ENCODE measurements around the gene C1orf122.

Gene C1orf122

DNA sequence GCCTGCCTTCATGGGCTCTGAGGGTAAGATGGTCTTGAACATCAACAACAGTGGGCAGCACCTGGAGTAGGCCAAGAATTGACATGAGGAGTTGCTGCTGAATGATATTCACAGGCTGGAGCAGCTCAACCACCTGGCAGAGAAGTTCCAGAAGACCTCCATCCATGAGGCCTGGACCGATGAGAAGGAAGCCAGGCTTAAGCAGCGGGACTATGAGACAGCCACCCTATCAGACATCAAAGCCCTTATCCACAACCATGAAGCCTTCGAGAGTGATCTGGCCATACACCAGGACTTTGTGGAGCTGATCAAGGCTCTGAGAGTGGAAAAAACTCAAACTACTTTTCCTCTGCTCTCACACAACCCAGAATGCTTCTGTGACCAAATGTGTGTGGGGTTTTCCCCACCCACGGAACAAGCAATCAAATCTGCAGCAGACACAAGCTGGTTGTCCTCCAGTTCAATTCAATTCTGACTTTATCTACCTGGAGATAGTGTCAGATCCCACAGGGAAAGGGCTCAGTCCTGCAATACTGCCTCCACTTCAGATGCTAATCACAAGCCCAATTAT lies 30.6 kb upstream of the C1orf122 start:
- no peak overlapping the region for H3K4me3 ChIP-seq (ENCODE audit: low read length)
- no peak overlapping the region for H3K23ac ChIP-seq (ENCODE audit: low read length)
- no CpG with 5 or more reads among the region's 4 CpGs for WGBS (ENCODE audit: extremely low coverage, insufficient coverage, low lambda C conversion rate)

DNA sequence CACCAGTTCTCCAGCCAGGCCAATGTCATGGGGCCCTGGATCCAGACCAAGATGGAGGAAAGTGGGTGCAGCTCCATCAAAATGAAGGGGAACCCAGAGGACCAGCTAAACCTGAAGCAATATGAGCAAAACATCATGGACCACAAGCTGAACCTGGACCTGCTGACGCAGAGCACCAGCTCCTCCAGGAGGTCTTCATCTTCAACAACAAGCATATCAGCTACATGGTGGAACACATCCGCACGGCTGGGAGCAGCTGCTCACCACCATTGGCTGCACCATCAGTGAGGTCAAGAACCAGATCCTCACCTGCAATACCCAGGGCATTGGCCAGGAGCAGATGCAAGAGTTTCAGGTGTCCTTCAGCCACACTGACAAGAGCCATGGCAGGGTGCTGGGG lies 28.9 kb upstream of the C1orf122 start:
- H2AK5ac ChIP-seq (ENCODE audit: low read length) = no peak overlapping the region
- WGBS (ENCODE audit: extremely low coverage, insufficient coverage, low lambda C conversion rate) = no CpG with 5 or more reads among the region's 3 CpGs
- no peak overlapping the region for H3K4me2 ChIP-seq (ENCODE audit: low read length)
- H3K27me3 ChIP-seq (ENCODE audit: insufficient read depth, low read length, poor library complexity) = no peaks in the 10 kb centered on the region
- no peaks in the 10 kb centered on the region for H3K79me2 ChIP-seq (ENCODE audit: control insufficient read depth, insufficient read depth, low read length)
- no peak overlapping the region for H4K5ac ChIP-seq (ENCODE audit: low read length)
- H3K23ac ChIP-seq (ENCODE audit: low read length) = no peak overlapping the region
- H4K8ac ChIP-seq (ENCODE audit: low read depth, low read length) = no peak overlapping the region
- no peak overlapping the region for H2BK15ac ChIP-seq (replicated peaks; ENCODE audit: low read depth)
- no peak overlapping the region for H3K9ac ChIP-seq (ENCODE audit: low read length)
- H3K27ac ChIP-seq (ENCODE audit: low read depth, low read length) = no peak overlapping the region
- H2BK120ac ChIP-seq (ENCODE audit: low read depth, low read length) = no peak overlapping the region
- DNase-seq = no peak
- H3K79me1 ChIP-seq (ENCODE audit: low read length) = no peaks in the 10 kb centered on the region
- H3K36me3 ChIP-seq (ENCODE audit: control insufficient read depth, insufficient read depth, low read length) = no peaks in the 10 kb centered on the region
- no peak overlapping the region for H3K4me3 ChIP-seq (ENCODE audit: low read length)
- no peak overlapping the region for H2BK5ac ChIP-seq (ENCODE audit: low read length)
- H3K4ac ChIP-seq (ENCODE audit: low read depth, low read length) = no peak overlapping the region
- no peak overlapping the region for H3K18ac ChIP-seq (ENCODE audit: low read length)
- no peaks in the 10 kb centered on the region for H3K4me1 ChIP-seq (ENCODE audit: control insufficient read depth, low read depth, low read length)
- H3K56ac ChIP-seq (ENCODE audit: low read length) = no peak overlapping the region

More for the DNA sequence above, 30.6 kb upstream of the C1orf122 start:
- Histone ChIP-seq H3K27ac (ENCODE audit: low read depth, low read length) (no peak overlapping the region), H3K4ac (ENCODE audit: low read depth, low read length) (no peak overlapping the region), H3K9ac (ENCODE audit: low read length) (no peak overlapping the region), H2BK120ac (ENCODE audit: low read depth, low read length) (no peak overlapping the region), H3K79me1 (ENCODE audit: low read length) (no peaks in the 10 kb centered on the region), H3K4me1 (ENCODE audit: control insufficient read depth, low read depth, low read length) (no peaks in the 10 kb centered on the region), H3K4me2 (ENCODE audit: low read length) (no peak overlapping the region), H4K8ac (ENCODE audit: low read depth, low read length) (no peak overlapping the region), H4K5ac (ENCODE audit: low read length) (no peak overlapping the region), H3K18ac (ENCODE audit: low read length) (no peak overlapping the region), H3K27me3 (ENCODE audit: insufficient read depth, low read length, poor library complexity) (no peaks in the 10 kb centered on the region), H2AK5ac (ENCODE audit: low read length) (no peak overlapping the region), H2BK5ac (ENCODE audit: low read length) (no peak overlapping the region), H3K56ac (ENCODE audit: low read length) (no peak overlapping the region), H3K79me2 (ENCODE audit: control insufficient read depth, insufficient read depth, low read length) (no peaks in the 10 kb centered on the region), H2BK15ac (replicated peaks; ENCODE audit: low read depth) (no peak overlapping the region), H3K36me3 (ENCODE audit: control insufficient read depth, insufficient read depth, low read length) (no peaks in the 10 kb centered on the region)
- no peak for DNase-seq

DNA sequence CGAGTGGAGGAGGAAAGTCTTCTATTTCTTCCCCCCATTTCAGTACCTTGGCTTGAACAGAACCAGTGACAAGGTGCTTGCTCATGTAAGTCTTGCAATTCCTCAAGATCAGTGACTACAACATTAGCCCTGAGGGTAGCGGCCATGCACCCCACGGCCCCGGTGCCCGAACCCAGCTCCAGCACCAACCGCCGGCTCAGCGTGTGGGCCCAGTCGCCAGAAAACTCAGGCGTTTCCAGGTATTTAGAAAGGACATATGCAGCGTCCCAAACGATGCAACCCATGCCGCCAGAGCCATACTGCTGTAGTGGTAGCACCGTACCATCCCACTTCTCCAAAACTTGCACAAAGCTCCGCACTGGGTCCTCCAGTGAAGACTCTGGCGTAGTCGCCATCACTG lies 25.1 kb upstream of the C1orf122 start:
- H3K27me3 ChIP-seq (ENCODE audit: insufficient read depth, low read length, poor library complexity) = no peaks in the 10 kb centered on the region
- H3K4me2 ChIP-seq (ENCODE audit: low read length) = no peak overlapping the region
- H3K4me1 ChIP-seq (ENCODE audit: control insufficient read depth, low read depth, low read length) = no peaks in the 10 kb centered on the region
- H3K18ac ChIP-seq (ENCODE audit: low read length) = no peak overlapping the region
- no peak overlapping the region for H3K23ac ChIP-seq (ENCODE audit: low read length)
- no peak overlapping the region for H3K4me3 ChIP-seq (ENCODE audit: low read length)
- no peak overlapping the region for H3K4ac ChIP-seq (ENCODE audit: low read depth, low read length)
- H3K79me2 ChIP-seq (ENCODE audit: control insufficient read depth, insufficient read depth, low read length) = no peaks in the 10 kb centered on the region
- DNase-seq = no peak
- H2BK120ac ChIP-seq (ENCODE audit: low read depth, low read length) = no peak overlapping the region
- H2AK5ac ChIP-seq (ENCODE audit: low read length) = no peak overlapping the region
- no peak overlapping the region for H3K27ac ChIP-seq (ENCODE audit: low read depth, low read length)
- H3K56ac ChIP-seq (ENCODE audit: low read length) = no peak overlapping the region
- H4K5ac ChIP-seq (ENCODE audit: low read length) = no peak overlapping the region
- no CpG with 5 or more reads among the region's 17 CpGs for WGBS (ENCODE audit: extremely low coverage, insufficient coverage, low lambda C conversion rate)
- no peak overlapping the region for H4K8ac ChIP-seq (ENCODE audit: low read depth, low read length)
- no peak overlapping the region for H2BK5ac ChIP-seq (ENCODE audit: low read length)
- H3K79me1 ChIP-seq (ENCODE audit: low read length) = no peaks in the 10 kb centered on the region
- no peaks in the 10 kb centered on the region for H3K36me3 ChIP-seq (ENCODE audit: control insufficient read depth, insufficient read depth, low read length)
- no peak overlapping the region for H3K9ac ChIP-seq (ENCODE audit: low read length)
- no peak overlapping the region for H2BK15ac ChIP-seq (replicated peaks; ENCODE audit: low read depth)

DNA sequence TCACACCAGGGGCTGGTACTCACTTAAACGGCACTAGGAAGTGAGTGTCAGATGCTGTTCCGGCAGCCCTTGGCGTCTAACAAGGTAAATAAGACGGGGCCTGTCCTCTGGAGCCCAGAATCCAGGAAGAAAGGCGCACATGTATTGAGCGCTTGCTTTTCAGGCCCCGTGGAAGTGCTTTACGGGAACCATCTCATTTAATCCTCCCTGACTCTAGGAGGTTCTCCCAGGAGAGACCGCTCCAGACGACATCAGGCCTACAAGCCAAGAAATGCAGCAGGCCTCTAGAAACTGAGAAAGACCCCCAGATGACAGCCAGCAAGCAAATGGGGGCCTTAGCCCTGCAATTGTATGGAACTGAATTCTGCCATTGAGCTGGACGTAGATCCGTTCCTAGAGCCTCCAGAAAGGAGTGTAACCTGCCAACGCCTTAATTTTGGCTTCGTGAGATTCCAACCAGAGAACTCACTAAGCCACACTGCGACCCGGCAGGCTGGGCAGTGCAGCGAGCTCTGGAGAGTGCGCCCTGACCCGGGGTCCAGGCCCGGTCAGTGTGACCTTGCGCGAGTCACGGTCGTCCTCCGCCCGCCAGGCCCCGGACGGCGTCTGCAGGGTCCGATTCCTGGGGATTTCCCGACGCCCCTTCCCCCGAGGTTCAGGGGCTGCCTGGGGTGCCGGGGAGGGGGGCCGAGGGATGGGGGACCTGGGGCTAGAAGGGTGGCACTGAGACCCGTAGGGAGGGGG lies 14.5 kb upstream of the C1orf122 start:
- H3K9ac ChIP-seq (ENCODE audit: low read length) = no peak overlapping the region
- H2AK5ac ChIP-seq (ENCODE audit: low read length) = no peak overlapping the region
- no peak overlapping the region for H3K4me2 ChIP-seq (ENCODE audit: low read length)
- peaks cover 2% of the 10 kb centered on the region for H3K4me1 ChIP-seq (ENCODE audit: control insufficient read depth, low read depth, low read length)
- no peaks in the 10 kb centered on the region for H3K79me2 ChIP-seq (ENCODE audit: control insufficient read depth, insufficient read depth, low read length)
- no peak overlapping the region for H4K5ac ChIP-seq (ENCODE audit: low read length)
- H4K8ac ChIP-seq (ENCODE audit: low read depth, low read length) = no peak overlapping the region
- H2BK15ac ChIP-seq (replicated peaks; ENCODE audit: low read depth) = no peak overlapping the region
- H3K36me3 ChIP-seq (ENCODE audit: control insufficient read depth, insufficient read depth, low read length) = no peaks in the 10 kb centered on the region
- H3K18ac ChIP-seq (ENCODE audit: low read length) = no peak overlapping the region
- H3K4ac ChIP-seq (ENCODE audit: low read depth, low read length) = no peak overlapping the region
- no peak overlapping the region for H3K4me3 ChIP-seq (ENCODE audit: low read length)
- H3K56ac ChIP-seq (ENCODE audit: low read length) = no peak overlapping the region
- DNase-seq = no peak
- no peaks in the 10 kb centered on the region for H3K27me3 ChIP-seq (ENCODE audit: insufficient read depth, low read length, poor library complexity)
- no CpG with 5 or more reads among the region's 36 CpGs for WGBS (ENCODE audit: extremely low coverage, insufficient coverage, low lambda C conversion rate)
- H3K23ac ChIP-seq (ENCODE audit: low read length) = no peak overlapping the region
- H2BK120ac ChIP-seq (ENCODE audit: low read depth, low read length) = no peak overlapping the region
- H3K79me1 ChIP-seq (ENCODE audit: low read length) = no peaks in the 10 kb centered on the region
- no peak overlapping the region for H3K27ac ChIP-seq (ENCODE audit: low read depth, low read length)
- H2BK5ac ChIP-seq (ENCODE audit: low read length) = no peak overlapping the region

GRCh38 chr1:37793773-37794371 lies 13.7 kb upstream of the C1orf122 start, which contains the start of gene MANEAL:
Gene MANEAL (plus strand): TSS chr1:37793847. CDS start chr1:37794183, 336 bp downstream.
- no peak within 1 kb of the TSS for H3K18ac ChIP-seq (ENCODE audit: low read length)
- no peaks in the 10 kb centered on the region for H3K36me3 ChIP-seq (ENCODE audit: control insufficient read depth, insufficient read depth, low read length)
- no peak within 1 kb of the TSS for H4K8ac ChIP-seq (ENCODE audit: low read depth, low read length)
- peak within 1 kb of the TSS; percentile 53 for H3K4me3 ChIP-seq (ENCODE audit: low read length)
- WGBS (ENCODE audit: extremely low coverage, insufficient coverage, low lambda C conversion rate) = no CpG with 5 or more reads among the region's 82 CpGs
- H2AK5ac ChIP-seq (ENCODE audit: low read length) = no peak within 1 kb of the TSS
- no peak within 1 kb of the TSS for H2BK120ac ChIP-seq (ENCODE audit: low read depth, low read length)
- H3K4me2 ChIP-seq (ENCODE audit: low read length) = peak within 1 kb of the TSS; percentile 84
- H3K9ac ChIP-seq (ENCODE audit: low read length) = peak within 1 kb of the TSS; percentile 76
- H2BK5ac ChIP-seq (ENCODE audit: low read length) = no peak within 1 kb of the TSS
- no peak within 1 kb of the TSS for H4K5ac ChIP-seq (ENCODE audit: low read length)
- H3K23ac ChIP-seq (ENCODE audit: low read length) = no peak within 1 kb of the TSS
- peaks cover 2% of the 10 kb centered on the region for H3K4me1 ChIP-seq (ENCODE audit: control insufficient read depth, low read depth, low read length)
- no peak within 1 kb of the TSS for H3K27ac ChIP-seq (ENCODE audit: low read depth, low read length)
- no peaks in the 10 kb centered on the region for H3K79me1 ChIP-seq (ENCODE audit: low read length)
- DNase-seq = peak; percentile 59
- peak within 1 kb of the TSS; percentile 87 for H3K56ac ChIP-seq (ENCODE audit: low read length)
- no peak within 1 kb of the TSS for H3K4ac ChIP-seq (ENCODE audit: low read depth, low read length)
- no peaks in the 10 kb centered on the region for H3K27me3 ChIP-seq (ENCODE audit: insufficient read depth, low read length, poor library complexity)
- no peaks in the 10 kb centered on the region for H3K79me2 ChIP-seq (ENCODE audit: control insufficient read depth, insufficient read depth, low read length)
- no peak within 1 kb of the TSS for H2BK15ac ChIP-seq (replicated peaks; ENCODE audit: low read depth)
